HG03066 (cell line): ENCODE measurements around the gene THBS2.
"Not testable (repeated sequence)": the region's sequence is repeated elsewhere in the genome, so short reads cannot be mapped to it uniquely, and the experiment has no call there.

ENCODE experiments used
- ATAC-seq: cut with Tn5 transposase; IDR thresholded peaks from one replicate; pipeline ENCODE4 v1.9.1; 2021; ENCODE audit warnings: low read depth; ENCODE audit not compliant: unreplicated experiment

THBS2 gene

GRCh38 chr6:169233181-169233580, 20.5 kb downstream of the THBS2 start:
- ATAC-seq, result no peak

GRCh38 chr6:169232507-169232931, 21.1 kb downstream of the THBS2 start:
- ATAC-seq, result no peak

- no peak for ATAC-seq
These were observed 21.7 kb downstream of the THBS2 start for GRCh38 chr6:169231790-169232506.

- no peak for ATAC-seq
These were observed 22.5 kb downstream of the THBS2 start for GRCh38 chr6:169230946-169231789.

GRCh38 chr6:169230322-169230665, 23.4 kb downstream of the THBS2 start:
- ATAC-seq, result no peak

GRCh38 chr6:169229615-169230321, 23.9 kb downstream of the THBS2 start:
- ATAC-seq, result no peak

GRCh38 chr6:169227116-169227515, 26.5 kb downstream of the THBS2 start:
- no peak for ATAC-seq

- no peak for ATAC-seq
These were observed 27.8 kb downstream of the THBS2 start for GRCh38 chr6:169225887-169226286.

GRCh38 chr6:169225131-169225576, 28.5 kb downstream of the THBS2 start:
- ATAC-seq, result no peak

- ATAC-seq, result no peak
These were observed 28.9 kb downstream of the THBS2 start for GRCh38 chr6:169224716-169225115.

GRCh38 chr6:169224185-169224695, 29.4 kb downstream of the THBS2 start:
- no peak for ATAC-seq

- no peak for ATAC-seq
These were observed 30.6 kb downstream of the THBS2 start for GRCh38 chr6:169223006-169223405.

- no peak for ATAC-seq
These were observed 31.5 kb downstream of the THBS2 start for GRCh38 chr6:169222126-169222525.

- no peak for ATAC-seq
These were observed 32.4 kb downstream of the THBS2 start for GRCh38 chr6:169221264-169221663.

- no peak for ATAC-seq
These were observed 33.3 kb downstream of the THBS2 start for GRCh38 chr6:169220068-169220964.

- ATAC-seq, result no peak
These were observed 35.7 kb downstream of the THBS2 start for GRCh38 chr6:169217972-169218371.

- ATAC-seq, result no peak
These were observed 36.8 kb downstream of the THBS2 start for GRCh38 chr6:169216830-169217229.

- no peak for ATAC-seq
These were observed 38.4 kb downstream of the THBS2 start for GRCh38 chr6:169215201-169215681.

GRCh38 chr6:169214789-169215188, 38.9 kb downstream of the THBS2 start:
- not testable (repeated sequence) for ATAC-seq
